ENCODE results near the gene ECEL1.

DNA sequence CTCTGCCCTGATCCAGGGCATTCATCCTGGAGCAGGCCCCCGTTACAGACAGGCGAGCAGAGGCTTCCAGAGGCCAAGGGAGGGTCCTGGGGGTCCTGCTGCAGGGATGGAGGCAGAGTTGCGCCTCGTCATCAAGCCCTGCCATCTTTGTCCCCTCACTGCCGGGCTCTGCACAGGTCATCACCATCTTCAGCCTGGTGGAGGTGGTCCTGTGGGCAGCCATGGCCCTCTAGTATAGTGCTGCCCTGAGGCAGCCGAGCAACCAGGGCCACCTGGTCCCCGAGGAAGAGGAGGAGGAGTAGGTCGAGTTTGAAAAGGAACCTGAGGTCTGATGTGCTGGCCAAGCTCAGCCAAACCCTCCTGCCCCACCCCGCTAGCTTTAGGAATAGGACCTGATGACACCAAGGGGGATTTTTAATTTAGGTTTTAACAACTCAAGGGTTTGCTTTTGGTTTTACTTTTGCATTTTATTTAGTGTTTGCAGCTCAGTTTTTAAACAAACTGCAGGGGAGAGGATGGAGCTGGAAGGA lies 40.5 kb downstream of the ECEL1 start:
- TF ChIP-seq, protein P1, sequence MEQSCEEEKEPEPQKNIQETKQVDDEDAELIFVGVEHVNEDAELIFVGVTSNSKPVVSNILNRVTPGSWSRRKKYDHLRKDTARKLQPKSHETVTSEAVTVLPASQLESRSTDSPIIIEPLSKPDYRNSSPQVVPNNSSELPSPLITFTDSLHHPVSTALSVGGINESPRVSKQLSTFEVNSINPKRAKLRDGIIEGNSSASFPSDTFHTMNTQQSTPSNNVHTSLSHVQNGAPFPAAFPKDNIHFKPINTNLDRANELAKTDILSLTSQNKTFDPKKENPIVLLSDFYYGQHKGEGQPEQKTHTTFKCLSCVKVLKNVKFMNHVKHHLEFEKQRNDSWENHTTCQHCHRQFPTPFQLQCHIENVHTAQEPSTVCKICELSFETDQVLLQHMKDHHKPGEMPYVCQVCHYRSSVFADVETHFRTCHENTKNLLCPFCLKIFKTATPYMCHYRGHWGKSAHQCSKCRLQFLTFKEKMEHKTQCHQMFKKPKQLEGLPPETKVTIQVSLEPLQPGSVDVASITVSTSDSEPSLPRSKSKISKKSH (CRISPR knock-in tag; IDR thresholded peaks at IDR 0.05): no peak
- TF ChIP-seq SMC3 (conservative IDR thresholded peaks at IDR 0.05; ENCODE audit: insufficient read depth, low read depth, low read length): no peak
- no peak for TF ChIP-seq CBX5 (IDR thresholded peaks at IDR 0.05; ENCODE audit: borderline replicate concordance, low read depth)
- TF ChIP-seq ZFX (CRISPR knock-in tag; IDR thresholded peaks at IDR 0.05): no peak
- no peak for TF ChIP-seq NR1H2 (CRISPR knock-in tag; IDR thresholded peaks at IDR 0.05)
- no peak for TF ChIP-seq TAF1 (IDR thresholded peaks at IDR 0.05; ENCODE audit: control insufficient read depth, extremely low read depth, insufficient read depth, low read length, severe bottlenecking)
- TF ChIP-seq NFRKB (IDR thresholded peaks at IDR 0.05; ENCODE audit: low read depth): no peak
- TF ChIP-seq, protein P2, sequence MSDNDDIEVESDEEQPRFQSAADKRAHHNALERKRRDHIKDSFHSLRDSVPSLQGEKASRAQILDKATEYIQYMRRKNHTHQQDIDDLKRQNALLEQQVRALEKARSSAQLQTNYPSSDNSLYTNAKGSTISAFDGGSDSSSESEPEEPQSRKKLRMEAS (CRISPR knock-in tag; IDR thresholded peaks at IDR 0.05): no peak
- no peak for TF ChIP-seq LARP7 (IDR thresholded peaks at IDR 0.05)
